ENCODE results near the gene VCP. TPM values are rescaled to one million over a fixed set of nuclear protein-coding genes. Genes with fewer than 3 reads are reported as not detected.

The VCP gene
- total RNA-seq, 3 donors from 2014 or later (not counting 1 experiment from before 2014, with no cell fraction given): 303 to 338 (median 322) TPM

- intact Hi-C loops (cut with micrococcal nuclease): loop anchor here (1.0 kb wide), 1 partner anchor 37 kb away; no protein-coding TSS in a partner anchor
- no peak for TF ChIP-seq CTCF (IDR thresholded peaks at IDR 0.05)
- no peaks in the 10 kb centered on the region for H3K27me3 ChIP-seq (ENCODE audit: control insufficient read depth, insufficient read depth, low read length)
- Mint-ChIP-seq H3K4me3 (peak within 1 kb of the TSS; percentile 96), H3K9me3 (no peaks in the 10 kb centered on the region), H3K27ac (peak within 1 kb of the TSS; percentile 63 to 86), H3K27me3 (ENCODE audit: low read depth in 2 of 2) (no peaks in the 10 kb centered on the region), H3K4me1 (peaks cover 19 to 22% of the 10 kb centered on the region in 2 donors), H3K36me3 (no peaks in the 10 kb centered on the region)
- peak; percentile 93 to 96 (median 95) for ATAC-seq
- peak; percentile 62 to 87 for DNase-seq
- H3K4me1 ChIP-seq (ENCODE audit: control insufficient read depth, insufficient read depth, low read length): peaks cover 20% of the 10 kb centered on the region
- peaks cover 5% of the 10 kb centered on the region for H3K36me3 ChIP-seq (ENCODE audit: control insufficient read depth, insufficient read depth, low read length)
- H3K27ac ChIP-seq (ENCODE audit: low read length): peak within 1 kb of the TSS; percentile 32
- no peaks in the 10 kb centered on the region for H3K9me3 ChIP-seq (ENCODE audit: control insufficient read depth, insufficient read depth, low read length)
- peak within 1 kb of the TSS; percentile 76 for H3K4me3 ChIP-seq (ENCODE audit: low read length)
- WGBS (ENCODE audit: insufficient coverage): 0% methylated on average over 66 of the region's 67 CpGs
Observed at GRCh38 chr9:35079426-35080341, 7.3 kb upstream of the VCP start, which contains the start of gene FANCG. Gene FANCG, minus strand, starts transcription at chr9:35079942. Its CDS starts 418 bp downstream, at chr9:35079524.

GRCh38 chr9:35079041-35079425 is 6.6 kb upstream of the VCP start:
- no peak for TF ChIP-seq CTCF (IDR thresholded peaks at IDR 0.05)
- H3K36me3 ChIP-seq (ENCODE audit: control insufficient read depth, insufficient read depth, low read length): peaks cover 5% of the 10 kb centered on the region
- WGBS (ENCODE audit: insufficient coverage): 16% methylated on average over 10 of the region's 10 CpGs
- H3K9me3 ChIP-seq (ENCODE audit: control insufficient read depth, insufficient read depth, low read length): no peaks in the 10 kb centered on the region
- Mint-ChIP-seq H3K4me3 (peak overlapping the region; percentile 96), H3K27ac (peak overlapping the region in 1 of 2 donors; percentile 86), H3K36me3 (no peaks in the 10 kb centered on the region), H3K9me3 (no peaks in the 10 kb centered on the region), H3K27me3 (ENCODE audit: low read depth in 2 of 2) (no peaks in the 10 kb centered on the region), H3K4me1 (peaks cover 19 to 22% of the 10 kb centered on the region in 2 donors)
- H3K4me3 ChIP-seq (ENCODE audit: low read length): peak overlapping the region; percentile 76
- ATAC-seq (no peak), DNase-seq (no peak)
- intact Hi-C loops (cut with micrococcal nuclease): no loop called here
- H3K27me3 ChIP-seq (ENCODE audit: control insufficient read depth, insufficient read depth, low read length): no peaks in the 10 kb centered on the region
- H3K4me1 ChIP-seq (ENCODE audit: control insufficient read depth, insufficient read depth, low read length): peaks cover 20% of the 10 kb centered on the region
- no peak overlapping the region for H3K27ac ChIP-seq (ENCODE audit: low read length)

GRCh38 chr9:35078066-35078465 is 5.6 kb upstream of the VCP start:
- no peak for DNase-seq
- intact Hi-C loops (cut with micrococcal nuclease): no loop called here
- no peak overlapping the region for H3K27ac ChIP-seq (ENCODE audit: low read length)
- WGBS (ENCODE audit: insufficient coverage): 88% methylated on average over 4 of the region's 4 CpGs
- peak overlapping the region in 1 of 2 donors; percentile 21 for H3K27ac Mint-ChIP-seq
- H3K36me3 ChIP-seq (ENCODE audit: control insufficient read depth, insufficient read depth, low read length): peaks cover 6% of the 10 kb centered on the region
- H3K4me3 ChIP-seq (ENCODE audit: low read length): no peak overlapping the region
- no peak for ATAC-seq
- H3K4me3 Mint-ChIP-seq: peak overlapping the region; percentile 96
- H3K4me1 Mint-ChIP-seq: peaks cover 24 to 25% of the 10 kb centered on the region in 2 donors
- TF ChIP-seq CTCF (IDR thresholded peaks at IDR 0.05): no peak
- H3K27me3 ChIP-seq (ENCODE audit: control insufficient read depth, insufficient read depth, low read length): no peaks in the 10 kb centered on the region
- H3K9me3 Mint-ChIP-seq: no peaks in the 10 kb centered on the region
- H3K9me3 ChIP-seq (ENCODE audit: control insufficient read depth, insufficient read depth, low read length): no peaks in the 10 kb centered on the region
- no peaks in the 10 kb centered on the region for H3K27me3 Mint-ChIP-seq (ENCODE audit: low read depth in 2 of 2)
- peaks cover 21% of the 10 kb centered on the region for H3K4me1 ChIP-seq (ENCODE audit: control insufficient read depth, insufficient read depth, low read length)
- H3K36me3 Mint-ChIP-seq: no peaks in the 10 kb centered on the region
